Upper lobe of left lung (tissue), 6 donors: ENCODE data around the gene CHRNA4. TPM values are rescaled to one million over a fixed set of nuclear protein-coding genes. Genes with fewer than 3 reads are reported as not detected.

ENCODE experiments used
- ATAC-seq, 2 donors: fragments of 200-7000 bp; cut with Tn5 transposase; one replicate each; pipeline ENCODE4 v1.9.1; 2022; ENCODE audit warnings: mild to moderate bottlenecking in 2 of 2, moderate library complexity in 2 of 2; ENCODE audit not compliant: low FRiP score in 2 of 2
- DNase-seq, 2 donors: peaks; one replicate each; pipeline ENCODE4 v3.0.0-alpha.2; 2019 to 2020
- H3K27ac ChIP-seq, 4 donors: fragments of 200-600 bp; sonication (generic); one replicate each; pipeline ENCODE4 v1.5.1; 2016 to 2019
- H3K27me3 ChIP-seq, 4 donors: fragments of 200-600 bp; sonication (generic); one replicate each; pipeline ENCODE4 v1.5.1; 2017 to 2019
- H3K36me3 ChIP-seq, 4 donors: fragments of 200-600 bp; sonication (generic); one replicate each; pipeline ENCODE4 v1.5.1; 2016 to 2019
- H3K4me1 ChIP-seq, 4 donors: fragments of 200-600 bp; sonication (generic); one replicate each; pipeline ENCODE4 v1.5.1; 2018 to 2019
- H3K4me3 ChIP-seq, 4 donors: fragments of 200-600 bp; sonication (generic); one replicate each; pipeline ENCODE4 v1.5.1; 2017 to 2019; ENCODE audit warnings: mild to moderate bottlenecking in 2 of 4, moderate library complexity in 1 of 4
- H3K9me3 ChIP-seq, 4 donors: fragments of 200-600 bp; sonication (generic); one replicate each; pipeline ENCODE4 v1.5.1; 2018 to 2019
- EP300 ChIP-seq, 4 donors: sonication (generic); formaldehyde crosslinking; IDR thresholded peaks; one replicate each; pipeline ENCODE4 v1.5.1; 2017; ENCODE audit warnings: antibody characterized with exemption in 4 of 4, control low read depth in 2 of 4
- POLR2A ChIP-seq, 4 donors: fragments of 450-650 bp; IDR thresholded peaks; one replicate each; pipeline ENCODE4 v1.5.1; 2016 to 2017; ENCODE audit warnings: antibody characterized with exemption in 4 of 4, mild to moderate bottlenecking in 2 of 4
- POLR2AphosphoS5 ChIP-seq, 2 donors: sonication (generic); formaldehyde crosslinking; IDR thresholded peaks; one replicate each; pipeline ENCODE4 v1.5.1; 2017; ENCODE audit warnings: antibody characterized with exemption in 2 of 2
- WGBS, 2 donors: methylation state at CpG; one replicate each; pipeline ENCODE4 v1.1.5; 2017 to 2018; 5-methylcytosine and 5-hydroxymethylcytosine counted together
- total RNA-seq, 6 donors: library from RNA; depleted of rRNA in 4 of 6; stranded (reverse); fragments of >200 nt in 4 of 6; gene quantifications; one replicate each; pipeline versions ENCODE4 v1.1.0 to v1.2.1, GENCODE V29; 2016 to 2021
- TF ChIP-seq, protein P1 (sequence below), 6 experiments: fragments of 450-650 bp in 4 of 6; fragments of 200-600 bp in 2 of 6; sonication (generic) in 2 of 6; IDR thresholded peaks; one replicate each; pipeline ENCODE4 v1.5.1; 2016 to 2019; ENCODE audit warnings: antibody characterized with exemption in 6 of 6
- donor health status: DM: no; HTN: no; CAD: no; lungs with moderate emphysema.
- donor health status: DM: no; HTN: yes; CAD: no; lungs with severe emphysema.

Gene CHRNA4
- total RNA-seq, 6 donors from 2014 or later: 0.10 TPM; not detected in 5

GRCh38 chr20:63394920-63395455, 33.8 kb upstream of the CHRNA4 start:
- Histone ChIP-seq H3K27ac (no peak overlapping the region), H3K9me3 (no peaks in the 10 kb centered on the region), H3K4me3 (no peak overlapping the region), H3K27me3 (no peaks in the 10 kb centered on the region), H3K4me1 (no peaks in the 10 kb centered on the region), H3K36me3 (no peaks in the 10 kb centered on the region)
- ATAC-seq (no peak), DNase-seq (peak in 1 of 2 donors; percentile 60)
- no peak for TF ChIP-seq POLR2AphosphoS5 (IDR thresholded peaks at IDR 0.05)
- TF ChIP-seq, protein P1, sequence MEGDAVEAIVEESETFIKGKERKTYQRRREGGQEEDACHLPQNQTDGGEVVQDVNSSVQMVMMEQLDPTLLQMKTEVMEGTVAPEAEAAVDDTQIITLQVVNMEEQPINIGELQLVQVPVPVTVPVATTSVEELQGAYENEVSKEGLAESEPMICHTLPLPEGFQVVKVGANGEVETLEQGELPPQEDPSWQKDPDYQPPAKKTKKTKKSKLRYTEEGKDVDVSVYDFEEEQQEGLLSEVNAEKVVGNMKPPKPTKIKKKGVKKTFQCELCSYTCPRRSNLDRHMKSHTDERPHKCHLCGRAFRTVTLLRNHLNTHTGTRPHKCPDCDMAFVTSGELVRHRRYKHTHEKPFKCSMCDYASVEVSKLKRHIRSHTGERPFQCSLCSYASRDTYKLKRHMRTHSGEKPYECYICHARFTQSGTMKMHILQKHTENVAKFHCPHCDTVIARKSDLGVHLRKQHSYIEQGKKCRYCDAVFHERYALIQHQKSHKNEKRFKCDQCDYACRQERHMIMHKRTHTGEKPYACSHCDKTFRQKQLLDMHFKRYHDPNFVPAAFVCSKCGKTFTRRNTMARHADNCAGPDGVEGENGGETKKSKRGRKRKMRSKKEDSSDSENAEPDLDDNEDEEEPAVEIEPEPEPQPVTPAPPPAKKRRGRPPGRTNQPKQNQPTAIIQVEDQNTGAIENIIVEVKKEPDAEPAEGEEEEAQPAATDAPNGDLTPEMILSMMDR (IDR thresholded peaks at IDR 0.05): no peak
- no peak for TF ChIP-seq EP300 (IDR thresholded peaks at IDR 0.05)
- TF ChIP-seq POLR2A (IDR thresholded peaks at IDR 0.05): no peak
- WGBS, 2 donors: 74 to 78% methylated on average over 15 to 22 of the region's 22 CpGs

DNA sequence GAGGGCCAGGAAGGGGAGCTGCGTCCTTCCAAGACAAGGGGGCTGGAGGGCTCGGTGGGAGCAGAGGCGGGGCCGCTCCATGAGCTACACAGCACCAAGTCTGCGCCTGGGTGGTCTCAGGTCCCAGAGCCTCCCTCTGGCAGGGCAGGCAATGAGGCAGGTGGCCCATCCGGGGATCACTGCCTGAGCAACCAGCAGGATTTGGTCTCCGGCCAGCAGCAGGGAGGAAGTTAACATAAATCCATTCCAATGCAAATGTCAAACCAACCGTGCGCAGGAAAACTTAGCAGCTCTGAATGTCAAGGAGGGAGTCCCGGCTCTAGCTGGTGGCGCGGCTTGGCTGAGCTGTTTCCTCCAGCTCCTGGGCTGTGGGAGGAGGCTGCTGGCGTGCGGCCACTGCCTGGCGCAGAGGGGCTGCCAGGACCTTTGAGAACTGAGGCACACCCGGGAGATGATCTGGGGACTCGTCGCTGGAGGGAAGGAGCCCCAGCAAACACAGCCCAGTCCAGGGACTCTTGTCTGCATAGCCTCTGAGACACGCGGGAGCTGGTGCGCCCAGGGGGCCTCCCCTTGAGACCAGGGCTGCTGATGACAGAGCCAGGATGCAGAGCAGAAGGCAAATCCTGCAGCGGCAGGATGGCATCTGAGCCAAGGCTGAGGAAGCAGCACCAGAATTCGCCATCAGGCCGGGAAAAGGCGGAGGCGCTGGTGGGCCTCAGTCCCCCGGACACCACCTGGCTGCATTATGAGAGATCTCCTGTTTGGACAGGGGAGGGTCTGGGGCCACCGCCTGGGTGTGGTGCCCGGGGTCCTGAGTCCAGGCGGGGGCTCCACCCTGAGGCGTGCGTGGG, 33.1 kb upstream of the CHRNA4 start:
- Histone ChIP-seq H3K9me3 (no peaks in the 10 kb centered on the region), H3K4me1 (no peaks in the 10 kb centered on the region), H3K36me3 (no peaks in the 10 kb centered on the region), H3K27me3 (no peaks in the 10 kb centered on the region), H3K27ac (no peak overlapping the region), H3K4me3 (no peak overlapping the region)
- TF ChIP-seq POLR2AphosphoS5 (IDR thresholded peaks at IDR 0.05): no peak
- TF ChIP-seq POLR2A (IDR thresholded peaks at IDR 0.05): no peak
- TF ChIP-seq EP300 (IDR thresholded peaks at IDR 0.05): no peak
- TF ChIP-seq, protein P1 (IDR thresholded peaks at IDR 0.05): no peak
- ATAC-seq: no peak
- WGBS, 2 donors: 30% methylated on average over 5 to 29 of the region's 32 CpGs
- peak in 1 of 2 donors; percentile 62 for DNase-seq

DNA sequence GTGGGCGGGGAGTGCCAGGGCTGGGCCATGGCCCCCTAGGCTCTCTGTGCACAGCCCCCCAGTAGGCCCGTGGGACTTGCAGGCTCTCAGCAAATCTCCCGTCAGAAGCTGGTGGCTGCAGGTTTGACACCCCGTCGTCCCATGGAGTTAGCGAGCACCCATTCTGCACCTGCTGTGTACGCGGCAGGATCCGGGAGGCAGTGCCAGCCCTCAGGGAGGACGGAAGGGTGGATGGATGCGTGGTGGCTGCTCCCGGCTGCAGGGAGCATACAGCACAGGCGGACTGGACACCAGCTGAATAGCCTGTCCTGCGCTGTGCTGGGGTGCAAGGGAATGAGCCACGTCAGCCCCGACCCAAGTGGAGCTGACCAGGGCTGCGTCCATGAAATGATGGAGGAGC, 32.4 kb upstream of the CHRNA4 start:
- WGBS, 2 donors: 89% methylated on average over 7 to 15 of the region's 17 CpGs
- TF ChIP-seq, protein P1 (IDR thresholded peaks at IDR 0.05): no peak
- no peak for TF ChIP-seq POLR2A (IDR thresholded peaks at IDR 0.05)
- TF ChIP-seq EP300 (IDR thresholded peaks at IDR 0.05): no peak
- TF ChIP-seq POLR2AphosphoS5 (IDR thresholded peaks at IDR 0.05): no peak
- no peak for ATAC-seq
- no peak overlapping the region for H3K4me3 ChIP-seq
- no peaks in the 10 kb centered on the region for H3K9me3 ChIP-seq
- H3K27ac ChIP-seq: no peak overlapping the region
- DNase-seq: no peak
- no peaks in the 10 kb centered on the region for H3K4me1 ChIP-seq
- H3K36me3 ChIP-seq: no peaks in the 10 kb centered on the region
- no peaks in the 10 kb centered on the region for H3K27me3 ChIP-seq

GRCh38 chr20:63392465-63393365, 31.6 kb upstream of the CHRNA4 start:
- Histone ChIP-seq H3K9me3 (no peaks in the 10 kb centered on the region), H3K4me3 (no peak overlapping the region), H3K36me3 (no peaks in the 10 kb centered on the region), H3K27ac (no peak overlapping the region), H3K4me1 (no peaks in the 10 kb centered on the region), H3K27me3 (no peaks in the 10 kb centered on the region)
- WGBS, 2 donors: 86 to 89% methylated on average over 14 to 16 of the region's 17 CpGs
- peak in 1 of 2 donors; percentile 39 for DNase-seq
- ATAC-seq: no peak
- TF ChIP-seq EP300 (IDR thresholded peaks at IDR 0.05): no peak
- TF ChIP-seq POLR2A (IDR thresholded peaks at IDR 0.05): no peak
- TF ChIP-seq POLR2AphosphoS5 (IDR thresholded peaks at IDR 0.05): no peak
- TF ChIP-seq, protein P1 (IDR thresholded peaks at IDR 0.05): no peak
